Measurements from ENCODE around the gene RFX1. TPM values are rescaled to one million over a fixed set of nuclear protein-coding genes. Genes with fewer than 3 reads are reported as not detected.
A peak's percentile ranks its signal among the peaks of the same experiment; 100 is the strongest.

The RFX1 gene
- total and polyA plus RNA-seq, 9 of the 15 experiments (the other 6 are each of a cell fraction or from before 2014, with no cell fraction given), result 0.14 to 19.3 (median 1.2) TPM

DNA sequence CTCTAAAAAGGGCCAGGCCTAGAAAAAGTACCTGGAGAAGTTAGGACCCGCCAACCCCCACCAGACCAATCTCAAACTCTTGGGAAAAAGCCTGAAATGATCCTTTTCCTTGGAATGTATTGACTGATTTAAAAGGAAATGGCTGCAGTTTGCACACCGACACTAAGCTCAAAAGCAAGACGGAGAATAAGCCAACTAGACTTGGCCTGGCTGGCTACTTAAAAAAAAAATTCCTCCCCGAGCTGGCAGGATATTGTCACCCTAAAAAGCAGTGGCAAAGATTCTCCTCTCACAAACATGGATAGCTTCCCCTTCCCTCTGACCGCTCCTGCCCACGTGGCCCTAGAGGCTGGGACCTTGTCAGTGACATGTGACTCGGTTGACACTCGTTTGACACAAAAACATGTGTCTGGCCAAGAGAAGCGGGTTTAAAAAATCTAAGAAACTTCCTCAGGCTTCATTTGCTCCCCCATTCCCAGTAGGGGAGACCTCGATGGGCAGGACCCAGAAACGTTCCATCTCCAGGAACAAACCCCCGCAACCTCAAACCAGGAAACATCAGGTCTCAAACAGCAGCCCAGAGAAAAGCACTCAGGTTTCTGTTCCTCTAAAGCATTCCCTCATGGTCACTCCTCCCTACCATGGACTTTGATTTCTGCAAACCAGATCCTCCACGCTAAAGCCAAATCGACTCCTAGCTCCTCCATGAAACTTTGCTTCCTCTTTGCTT, 1.3 kb downstream of the RFX1 start:
- 9% methylated on average over 14 of the region's 14 CpGs for WGBS (ENCODE audit: insufficient coverage, low coverage, missing lambda C conversion rate)
- H2AFZ ChIP-seq (ENCODE audit: low read depth, low read length), result peak overlapping the region; percentile 53
- peak overlapping the region; percentile 71 for H3K4me2 ChIP-seq (ENCODE audit: insufficient read depth, low read length)
- BruUV-seq (replicated peaks), result no TSS peak
- H3K27ac ChIP-seq (ENCODE audit: extremely low read depth, low read depth, low read length), result peak overlapping the region; percentile 100
- ATAC-seq (no peak), DNase-seq (ENCODE audit: extremely low read depth in 1 of 4, low spot score in 3 of 4) (peak; percentile 14 to 77 (median 22)), FAIRE-seq (peak; percentile 82)
- peak overlapping the region; percentile 50 to 65; a peak in 3 of 4 replicates for H3K9ac ChIP-seq (ENCODE audit: insufficient read depth in 1 of 2, low read depth in 2 of 2, low read length in 2 of 2)
- CTCF ChIA-PET (ENCODE audit: low intra/inter-chr PET ratio), result interaction anchor here (0.6 to 1.4 kb wide), 2 partner anchors 38 to 125 kb away, joined by 3 to 4 read pairs; no protein-coding TSS in a partner anchor
- peaks cover 45 to 46% of the 10 kb centered on the region in 2 experiments for H3K4me1 ChIP-seq (replicated peaks in 1 of 2; ENCODE audit: control insufficient read depth in 2 of 2, insufficient read depth in 2 of 2, low read length in 2 of 2)
- in situ Hi-C loops (cut with MboI), result no loop called here
- H4K20me1 ChIP-seq (replicated peaks; ENCODE audit: control insufficient read depth, insufficient read depth, low read length), result no peaks in the 10 kb centered on the region
- intact Hi-C loops (cut with micrococcal nuclease), result loop anchor here (2.0 kb wide), 1 partner anchor 52 kb away; the partner anchor contains the start of gene DCAF15
- H3K4me3 ChIP-seq, result peak overlapping the region; percentile 82
- no peaks in the 10 kb centered on the region for H3K9me1 ChIP-seq (ENCODE audit: control insufficient read depth, insufficient read depth, low read length)
- H3K36me3 ChIP-seq (ENCODE audit: control insufficient read depth, insufficient read depth, low read length), result peaks cover 9% of the 10 kb centered on the region; the same call in 1 of the 3 replicates
- no peaks in the 10 kb centered on the region for H3K9me3 ChIP-seq (replicated peaks; ENCODE audit: control insufficient read depth, insufficient read depth, low read depth, low read length)
- H3K27me3 ChIP-seq (ENCODE audit: control insufficient read depth in 2 of 2, insufficient read depth in 2 of 2, low read length in 2 of 2), result no peaks in the 10 kb centered on the region
- peaks cover 50% of the 10 kb centered on the region for H3K79me2 ChIP-seq (ENCODE audit: control insufficient read depth, insufficient read depth, low read length)
- POLR2A ChIA-PET, result interaction anchor here (0.8 to 1.0 kb wide), 4 partner anchors 10 to 402 kb away, joined by 3 to 5 read pairs (median 3); no protein-coding TSS in a partner anchor
- TF ChIP-seq, protein P1, sequence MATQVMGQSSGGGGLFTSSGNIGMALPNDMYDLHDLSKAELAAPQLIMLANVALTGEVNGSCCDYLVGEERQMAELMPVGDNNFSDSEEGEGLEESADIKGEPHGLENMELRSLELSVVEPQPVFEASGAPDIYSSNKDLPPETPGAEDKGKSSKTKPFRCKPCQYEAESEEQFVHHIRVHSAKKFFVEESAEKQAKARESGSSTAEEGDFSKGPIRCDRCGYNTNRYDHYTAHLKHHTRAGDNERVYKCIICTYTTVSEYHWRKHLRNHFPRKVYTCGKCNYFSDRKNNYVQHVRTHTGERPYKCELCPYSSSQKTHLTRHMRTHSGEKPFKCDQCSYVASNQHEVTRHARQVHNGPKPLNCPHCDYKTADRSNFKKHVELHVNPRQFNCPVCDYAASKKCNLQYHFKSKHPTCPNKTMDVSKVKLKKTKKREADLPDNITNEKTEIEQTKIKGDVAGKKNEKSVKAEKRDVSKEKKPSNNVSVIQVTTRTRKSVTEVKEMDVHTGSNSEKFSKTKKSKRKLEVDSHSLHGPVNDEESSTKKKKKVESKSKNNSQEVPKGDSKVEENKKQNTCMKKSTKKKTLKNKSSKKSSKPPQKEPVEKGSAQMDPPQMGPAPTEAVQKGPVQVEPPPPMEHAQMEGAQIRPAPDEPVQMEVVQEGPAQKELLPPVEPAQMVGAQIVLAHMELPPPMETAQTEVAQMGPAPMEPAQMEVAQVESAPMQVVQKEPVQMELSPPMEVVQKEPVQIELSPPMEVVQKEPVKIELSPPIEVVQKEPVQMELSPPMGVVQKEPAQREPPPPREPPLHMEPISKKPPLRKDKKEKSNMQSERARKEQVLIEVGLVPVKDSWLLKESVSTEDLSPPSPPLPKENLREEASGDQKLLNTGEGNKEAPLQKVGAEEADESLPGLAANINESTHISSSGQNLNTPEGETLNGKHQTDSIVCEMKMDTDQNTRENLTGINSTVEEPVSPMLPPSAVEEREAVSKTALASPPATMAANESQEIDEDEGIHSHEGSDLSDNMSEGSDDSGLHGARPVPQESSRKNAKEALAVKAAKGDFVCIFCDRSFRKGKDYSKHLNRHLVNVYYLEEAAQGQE (IDR thresholded peaks at IDR 0.05; ENCODE audit: borderline replicate concordance), result 0 out of 2 replicates have a peak, but pooled peaks have one; percentile 23
- TF ChIP-seq, protein P1 (CRISPR knock-in tag; IDR thresholded peaks at IDR 0.05; ENCODE audit: low read depth), result no peak
- TF ChIP-seq PTTG1 (tag; IDR thresholded peaks at IDR 0.05; ENCODE audit: low read depth) (no peak), MEF2A (IDR thresholded peaks at IDR 0.05; ENCODE audit: control insufficient read depth, low read depth, low read length) (no peak), SAP30 (IDR thresholded peaks at IDR 0.05; ENCODE audit: borderline replicate concordance, insufficient read depth, low read depth, low read length, poor library complexity, severe bottlenecking) (peak; percentile 91)
- TF ChIP-seq, protein P2, sequence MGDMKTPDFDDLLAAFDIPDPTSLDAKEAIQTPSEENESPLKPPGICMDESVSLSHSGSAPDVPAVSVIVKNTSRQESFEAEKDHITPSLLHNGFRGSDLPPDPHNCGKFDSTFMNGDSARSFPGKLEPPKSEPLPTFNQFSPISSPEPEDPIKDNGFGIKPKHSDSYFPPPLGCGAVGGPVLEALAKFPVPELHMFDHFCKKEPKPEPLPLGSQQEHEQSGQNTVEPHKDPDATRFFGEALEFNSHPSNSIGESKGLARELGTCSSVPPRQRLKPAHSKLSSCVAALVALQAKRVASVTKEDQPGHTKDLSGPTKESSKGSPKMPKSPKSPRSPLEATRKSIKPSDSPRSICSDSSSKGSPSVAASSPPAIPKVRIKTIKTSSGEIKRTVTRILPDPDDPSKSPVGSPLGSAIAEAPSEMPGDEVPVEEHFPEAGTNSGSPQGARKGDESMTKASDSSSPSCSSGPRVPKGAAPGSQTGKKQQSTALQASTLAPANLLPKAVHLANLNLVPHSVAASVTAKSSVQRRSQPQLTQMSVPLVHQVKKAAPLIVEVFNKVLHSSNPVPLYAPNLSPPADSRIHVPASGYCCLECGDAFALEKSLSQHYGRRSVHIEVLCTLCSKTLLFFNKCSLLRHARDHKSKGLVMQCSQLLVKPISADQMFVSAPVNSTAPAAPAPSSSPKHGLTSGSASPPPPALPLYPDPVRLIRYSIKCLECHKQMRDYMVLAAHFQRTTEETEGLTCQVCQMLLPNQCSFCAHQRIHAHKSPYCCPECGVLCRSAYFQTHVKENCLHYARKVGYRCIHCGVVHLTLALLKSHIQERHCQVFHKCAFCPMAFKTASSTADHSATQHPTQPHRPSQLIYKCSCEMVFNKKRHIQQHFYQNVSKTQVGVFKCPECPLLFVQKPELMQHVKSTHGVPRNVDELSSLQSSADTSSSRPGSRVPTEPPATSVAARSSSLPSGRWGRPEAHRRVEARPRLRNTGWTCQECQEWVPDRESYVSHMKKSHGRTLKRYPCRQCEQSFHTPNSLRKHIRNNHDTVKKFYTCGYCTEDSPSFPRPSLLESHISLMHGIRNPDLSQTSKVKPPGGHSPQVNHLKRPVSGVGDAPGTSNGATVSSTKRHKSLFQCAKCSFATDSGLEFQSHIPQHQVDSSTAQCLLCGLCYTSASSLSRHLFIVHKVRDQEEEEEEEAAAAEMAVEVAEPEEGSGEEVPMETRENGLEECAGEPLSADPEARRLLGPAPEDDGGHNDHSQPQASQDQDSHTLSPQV (IDR thresholded peaks at IDR 0.05), result peak; percentile 85
- TF ChIP-seq, protein P3, sequence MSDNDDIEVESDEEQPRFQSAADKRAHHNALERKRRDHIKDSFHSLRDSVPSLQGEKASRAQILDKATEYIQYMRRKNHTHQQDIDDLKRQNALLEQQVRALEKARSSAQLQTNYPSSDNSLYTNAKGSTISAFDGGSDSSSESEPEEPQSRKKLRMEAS (CRISPR knock-in tag; IDR thresholded peaks at IDR 0.05), result peak; percentile 92
